Liver (tissue), 3 donors: Measurements from ENCODE around the gene ZNRF3.

Source experiments
- FOXA1 ChIP-seq: IDR thresholded peaks from 2 replicates; pipeline ENCODE4 v1.6.1; 2016; ENCODE audit warnings: antibody characterized with exemption
- GABPA ChIP-seq, 2 donors: IDR thresholded peaks in 1 of 2; conservative IDR thresholded peaks in 1 of 2; 2 replicates each; pipeline ENCODE4 v1.6.1; 2016; ENCODE audit warnings: antibody characterized with exemption in 2 of 2, mild to moderate bottlenecking in 1 of 2, moderate library complexity in 1 of 2
- HNF4A ChIP-seq, 2 donors: conservative IDR thresholded peaks; 2 replicates each; pipeline ENCODE4 v1.6.1; 2016; ENCODE audit warnings: antibody characterized with exemption in 2 of 2, mild to moderate bottlenecking in 2 of 2
- JUND ChIP-seq, 2 donors: IDR thresholded peaks; 2 replicates each; pipeline ENCODE4 v1.6.1; 2016; ENCODE audit warnings: antibody characterized with exemption in 2 of 2
- RXRA ChIP-seq, 2 donors: IDR thresholded peaks; 2 replicates each; pipeline ENCODE4 v1.6.1; 2017 to 2018; ENCODE audit warnings: antibody characterized with exemption in 2 of 2, mild to moderate bottlenecking in 1 of 2
- TAF1 ChIP-seq: conservative IDR thresholded peaks from 2 replicates; pipeline ENCODE4 v1.6.1; 2016; ENCODE audit warnings: antibody characterized with exemption, mild to moderate bottlenecking
- TF ChIP-seq, protein P1 (sequence below): fragments of 150-350 bp; IDR thresholded peaks from 2 replicates; pipeline ENCODE4 v1.5.1; 2017; ENCODE audit warnings: improper control_type of control experiment, low read depth, low read length; ENCODE audit not compliant: missing input control
- TF ChIP-seq, protein P2 (sequence below): IDR thresholded peaks from 2 replicates; pipeline ENCODE4 v1.6.1; 2016; ENCODE audit warnings: antibody characterized with exemption, mild to moderate bottlenecking
- TF ChIP-seq, protein P3 (sequence below): IDR thresholded peaks from 2 replicates; pipeline ENCODE4 v1.6.1; 2016; ENCODE audit warnings: antibody characterized with exemption
- donor health status: healthy.
- donor health status: healthy.

DNA sequence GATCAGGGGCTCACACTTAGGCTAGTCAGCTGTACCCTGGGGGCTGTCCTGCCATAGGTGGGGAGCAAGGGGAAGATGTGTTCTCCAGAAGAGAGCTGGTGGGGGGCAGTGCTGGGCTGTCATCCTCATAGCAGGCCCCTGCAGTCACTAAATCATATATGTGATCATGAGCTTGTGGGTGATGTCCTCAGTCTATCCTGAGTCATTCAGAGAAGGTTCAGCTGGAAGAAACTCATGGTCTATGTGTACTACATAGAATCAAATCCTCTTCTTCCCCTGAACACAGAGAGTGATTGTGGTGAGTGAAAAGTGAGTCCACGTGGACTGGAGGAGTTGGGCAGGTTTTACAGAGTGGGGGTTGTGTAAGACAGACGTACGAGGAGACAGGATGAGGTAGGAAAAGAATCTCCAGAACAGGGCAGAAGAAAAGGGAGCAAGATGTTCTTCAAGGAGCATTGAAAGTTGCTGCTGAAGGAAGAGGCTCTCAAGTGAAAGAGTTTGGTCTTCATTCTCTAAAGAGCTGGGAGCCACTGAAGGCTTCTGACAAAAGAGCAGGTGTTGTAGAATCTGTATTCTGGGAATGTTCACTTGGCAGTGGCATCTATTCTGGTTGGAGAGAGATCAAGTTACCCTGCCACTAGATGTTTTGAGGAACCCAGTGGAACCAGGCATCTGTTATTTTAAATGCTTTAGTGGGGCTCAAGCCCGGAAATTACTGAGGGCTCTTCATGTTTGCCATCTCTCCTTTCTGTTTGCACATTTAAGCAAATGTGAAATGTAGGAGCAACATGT is 109.4 kb downstream of the ZNRF3 start:
- TF ChIP-seq JUND (IDR thresholded peaks at IDR 0.05): no peak
- TF ChIP-seq, protein P1, sequence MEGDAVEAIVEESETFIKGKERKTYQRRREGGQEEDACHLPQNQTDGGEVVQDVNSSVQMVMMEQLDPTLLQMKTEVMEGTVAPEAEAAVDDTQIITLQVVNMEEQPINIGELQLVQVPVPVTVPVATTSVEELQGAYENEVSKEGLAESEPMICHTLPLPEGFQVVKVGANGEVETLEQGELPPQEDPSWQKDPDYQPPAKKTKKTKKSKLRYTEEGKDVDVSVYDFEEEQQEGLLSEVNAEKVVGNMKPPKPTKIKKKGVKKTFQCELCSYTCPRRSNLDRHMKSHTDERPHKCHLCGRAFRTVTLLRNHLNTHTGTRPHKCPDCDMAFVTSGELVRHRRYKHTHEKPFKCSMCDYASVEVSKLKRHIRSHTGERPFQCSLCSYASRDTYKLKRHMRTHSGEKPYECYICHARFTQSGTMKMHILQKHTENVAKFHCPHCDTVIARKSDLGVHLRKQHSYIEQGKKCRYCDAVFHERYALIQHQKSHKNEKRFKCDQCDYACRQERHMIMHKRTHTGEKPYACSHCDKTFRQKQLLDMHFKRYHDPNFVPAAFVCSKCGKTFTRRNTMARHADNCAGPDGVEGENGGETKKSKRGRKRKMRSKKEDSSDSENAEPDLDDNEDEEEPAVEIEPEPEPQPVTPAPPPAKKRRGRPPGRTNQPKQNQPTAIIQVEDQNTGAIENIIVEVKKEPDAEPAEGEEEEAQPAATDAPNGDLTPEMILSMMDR: no peak
- TF ChIP-seq, protein P2, sequence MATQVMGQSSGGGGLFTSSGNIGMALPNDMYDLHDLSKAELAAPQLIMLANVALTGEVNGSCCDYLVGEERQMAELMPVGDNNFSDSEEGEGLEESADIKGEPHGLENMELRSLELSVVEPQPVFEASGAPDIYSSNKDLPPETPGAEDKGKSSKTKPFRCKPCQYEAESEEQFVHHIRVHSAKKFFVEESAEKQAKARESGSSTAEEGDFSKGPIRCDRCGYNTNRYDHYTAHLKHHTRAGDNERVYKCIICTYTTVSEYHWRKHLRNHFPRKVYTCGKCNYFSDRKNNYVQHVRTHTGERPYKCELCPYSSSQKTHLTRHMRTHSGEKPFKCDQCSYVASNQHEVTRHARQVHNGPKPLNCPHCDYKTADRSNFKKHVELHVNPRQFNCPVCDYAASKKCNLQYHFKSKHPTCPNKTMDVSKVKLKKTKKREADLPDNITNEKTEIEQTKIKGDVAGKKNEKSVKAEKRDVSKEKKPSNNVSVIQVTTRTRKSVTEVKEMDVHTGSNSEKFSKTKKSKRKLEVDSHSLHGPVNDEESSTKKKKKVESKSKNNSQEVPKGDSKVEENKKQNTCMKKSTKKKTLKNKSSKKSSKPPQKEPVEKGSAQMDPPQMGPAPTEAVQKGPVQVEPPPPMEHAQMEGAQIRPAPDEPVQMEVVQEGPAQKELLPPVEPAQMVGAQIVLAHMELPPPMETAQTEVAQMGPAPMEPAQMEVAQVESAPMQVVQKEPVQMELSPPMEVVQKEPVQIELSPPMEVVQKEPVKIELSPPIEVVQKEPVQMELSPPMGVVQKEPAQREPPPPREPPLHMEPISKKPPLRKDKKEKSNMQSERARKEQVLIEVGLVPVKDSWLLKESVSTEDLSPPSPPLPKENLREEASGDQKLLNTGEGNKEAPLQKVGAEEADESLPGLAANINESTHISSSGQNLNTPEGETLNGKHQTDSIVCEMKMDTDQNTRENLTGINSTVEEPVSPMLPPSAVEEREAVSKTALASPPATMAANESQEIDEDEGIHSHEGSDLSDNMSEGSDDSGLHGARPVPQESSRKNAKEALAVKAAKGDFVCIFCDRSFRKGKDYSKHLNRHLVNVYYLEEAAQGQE: no peak
- TF ChIP-seq GABPA (IDR thresholded peaks at IDR 0.05 in 1 of 2, conservative IDR thresholded peaks at IDR 0.05 in 1 of 2): no peak
- no peak for TF ChIP-seq TAF1
- no peak for TF ChIP-seq FOXA1
- no peak for TF ChIP-seq RXRA (IDR thresholded peaks at IDR 0.05)
- no peak for TF ChIP-seq HNF4A (conservative IDR thresholded peaks at IDR 0.05)
- TF ChIP-seq, protein P3, sequence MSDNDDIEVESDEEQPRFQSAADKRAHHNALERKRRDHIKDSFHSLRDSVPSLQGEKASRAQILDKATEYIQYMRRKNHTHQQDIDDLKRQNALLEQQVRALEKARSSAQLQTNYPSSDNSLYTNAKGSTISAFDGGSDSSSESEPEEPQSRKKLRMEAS: no peak
